Mammary epithelial cell (primary cell): ENCODE results near the gene SOX11.

Experiments used
- EZH2 ChIP-seq: IDR thresholded peaks from 2 replicates; pipeline ENCODE4 v1.6.1; 2012; ENCODE audit warnings: low read length, inconsistent platforms, borderline replicate concordance
- TF ChIP-seq, protein P1 (sequence below), 2 donors: IDR thresholded peaks in 1 of 2; conservative IDR thresholded peaks in 1 of 2; 2 replicates each; pipeline ENCODE4 v1.5.1; 2011 to 2012; ENCODE audit warnings: inconsistent platforms in 2 of 2, low read length in 2 of 2, mild to moderate bottlenecking in 2 of 2, control low read depth in 1 of 2, low read depth in 1 of 2; ENCODE audit not compliant: insufficient read depth in 1 of 2; ENCODE audit errors: extremely low read depth in 1 of 2

- TF ChIP-seq, protein P1, sequence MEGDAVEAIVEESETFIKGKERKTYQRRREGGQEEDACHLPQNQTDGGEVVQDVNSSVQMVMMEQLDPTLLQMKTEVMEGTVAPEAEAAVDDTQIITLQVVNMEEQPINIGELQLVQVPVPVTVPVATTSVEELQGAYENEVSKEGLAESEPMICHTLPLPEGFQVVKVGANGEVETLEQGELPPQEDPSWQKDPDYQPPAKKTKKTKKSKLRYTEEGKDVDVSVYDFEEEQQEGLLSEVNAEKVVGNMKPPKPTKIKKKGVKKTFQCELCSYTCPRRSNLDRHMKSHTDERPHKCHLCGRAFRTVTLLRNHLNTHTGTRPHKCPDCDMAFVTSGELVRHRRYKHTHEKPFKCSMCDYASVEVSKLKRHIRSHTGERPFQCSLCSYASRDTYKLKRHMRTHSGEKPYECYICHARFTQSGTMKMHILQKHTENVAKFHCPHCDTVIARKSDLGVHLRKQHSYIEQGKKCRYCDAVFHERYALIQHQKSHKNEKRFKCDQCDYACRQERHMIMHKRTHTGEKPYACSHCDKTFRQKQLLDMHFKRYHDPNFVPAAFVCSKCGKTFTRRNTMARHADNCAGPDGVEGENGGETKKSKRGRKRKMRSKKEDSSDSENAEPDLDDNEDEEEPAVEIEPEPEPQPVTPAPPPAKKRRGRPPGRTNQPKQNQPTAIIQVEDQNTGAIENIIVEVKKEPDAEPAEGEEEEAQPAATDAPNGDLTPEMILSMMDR (conservative IDR thresholded peaks at IDR 0.05 in 1 of 2, IDR thresholded peaks at IDR 0.05 in 1 of 2; ENCODE audit: extremely low read depth in 1 of 2, insufficient read depth in 1 of 2, low read depth in 1 of 2, low read length in 2 of 2), result no peak
- no peak for TF ChIP-seq EZH2
These were observed 33.7 kb downstream of the SOX11 start for GRCh38 chr2:5725794-5726463.
